ENCODE results near the gene GULP1.

GULP1 gene

DNA sequence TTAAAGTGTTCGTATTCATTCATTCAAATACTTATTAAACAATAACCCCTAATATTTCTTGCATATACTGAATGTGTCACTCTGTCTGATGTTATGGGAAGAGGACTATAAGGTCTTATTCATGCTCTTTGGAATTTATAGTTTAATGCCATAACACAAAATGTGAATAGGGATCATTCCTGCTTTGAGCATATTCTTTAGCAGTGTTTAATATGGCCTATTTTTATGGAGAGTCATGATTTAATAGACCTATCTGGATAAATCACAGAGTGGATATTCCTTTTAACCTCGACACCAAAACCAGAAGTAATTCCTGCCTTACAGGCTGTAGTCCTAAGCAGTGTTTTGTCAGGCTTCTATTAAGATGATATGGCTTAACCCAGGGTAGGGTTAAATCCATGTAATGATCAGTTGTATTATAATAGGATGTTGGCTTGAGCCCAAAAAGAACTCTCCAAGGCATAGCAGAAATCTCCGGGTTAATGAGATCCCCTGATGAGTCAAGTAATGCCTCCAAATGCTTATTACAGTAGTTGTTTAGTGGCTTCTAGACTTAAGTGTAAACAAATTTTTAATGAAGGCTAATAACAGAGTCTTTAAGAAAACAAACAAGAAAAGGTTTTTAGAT lies 54.3 kb downstream of the GULP1 start:
- TF ChIP-seq, protein P1, sequence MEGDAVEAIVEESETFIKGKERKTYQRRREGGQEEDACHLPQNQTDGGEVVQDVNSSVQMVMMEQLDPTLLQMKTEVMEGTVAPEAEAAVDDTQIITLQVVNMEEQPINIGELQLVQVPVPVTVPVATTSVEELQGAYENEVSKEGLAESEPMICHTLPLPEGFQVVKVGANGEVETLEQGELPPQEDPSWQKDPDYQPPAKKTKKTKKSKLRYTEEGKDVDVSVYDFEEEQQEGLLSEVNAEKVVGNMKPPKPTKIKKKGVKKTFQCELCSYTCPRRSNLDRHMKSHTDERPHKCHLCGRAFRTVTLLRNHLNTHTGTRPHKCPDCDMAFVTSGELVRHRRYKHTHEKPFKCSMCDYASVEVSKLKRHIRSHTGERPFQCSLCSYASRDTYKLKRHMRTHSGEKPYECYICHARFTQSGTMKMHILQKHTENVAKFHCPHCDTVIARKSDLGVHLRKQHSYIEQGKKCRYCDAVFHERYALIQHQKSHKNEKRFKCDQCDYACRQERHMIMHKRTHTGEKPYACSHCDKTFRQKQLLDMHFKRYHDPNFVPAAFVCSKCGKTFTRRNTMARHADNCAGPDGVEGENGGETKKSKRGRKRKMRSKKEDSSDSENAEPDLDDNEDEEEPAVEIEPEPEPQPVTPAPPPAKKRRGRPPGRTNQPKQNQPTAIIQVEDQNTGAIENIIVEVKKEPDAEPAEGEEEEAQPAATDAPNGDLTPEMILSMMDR (IDR thresholded peaks at IDR 0.05): no peak
- no peak overlapping the region for H3K4me3 ChIP-seq
- DNase-seq (ENCODE audit: low spot score): no peak
- no peak overlapping the region for H3K27ac ChIP-seq

DNA sequence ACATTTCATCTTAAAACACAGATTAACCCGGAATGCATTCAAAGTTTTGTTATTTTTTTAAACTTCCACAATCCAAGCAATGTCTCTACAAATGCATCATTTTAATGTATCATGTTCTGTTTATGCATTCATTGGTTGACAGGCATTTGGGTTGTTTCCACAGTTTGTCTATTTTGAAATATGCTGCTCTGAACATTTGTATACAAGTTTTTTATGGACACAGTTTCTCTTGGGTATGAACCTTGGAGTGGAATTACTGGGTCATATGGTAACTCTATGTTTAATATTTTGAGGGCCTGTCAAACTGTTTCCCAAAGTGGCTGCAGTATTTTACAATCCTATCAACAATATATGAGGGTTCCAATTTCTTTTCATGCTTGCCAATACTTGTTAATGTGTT lies 57.3 kb downstream of the GULP1 start:
- no peak for DNase-seq (ENCODE audit: low spot score)
- Histone ChIP-seq H3K27ac (no peak overlapping the region), H3K4me3 (no peak overlapping the region)
- TF ChIP-seq, protein P1 (IDR thresholded peaks at IDR 0.05): no peak

DNA sequence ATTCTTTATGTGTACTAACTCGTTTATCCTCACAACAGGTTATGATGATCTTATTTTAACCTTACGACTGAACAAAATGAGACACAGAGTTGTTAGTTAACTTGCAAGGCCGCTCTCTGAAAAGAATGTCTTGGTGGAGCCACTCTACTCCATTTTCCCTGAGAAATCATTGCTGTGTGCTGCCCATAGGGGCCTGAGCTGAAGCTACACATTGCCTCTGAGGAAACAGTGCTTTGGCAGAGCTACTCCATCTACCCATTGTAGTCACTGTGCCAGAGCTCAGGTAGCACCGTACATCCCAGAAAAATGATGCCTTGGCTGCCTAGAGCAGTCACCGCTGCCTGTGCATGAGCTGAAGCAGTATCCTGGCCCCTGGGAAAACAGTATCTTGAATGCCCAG lies 61.6 kb downstream of the GULP1 start:
- DNase-seq (ENCODE audit: low spot score): no peak
- Histone ChIP-seq H3K4me3 (no peak overlapping the region), H3K27ac (no peak overlapping the region)
- TF ChIP-seq, protein P1 (IDR thresholded peaks at IDR 0.05): no peak

DNA sequence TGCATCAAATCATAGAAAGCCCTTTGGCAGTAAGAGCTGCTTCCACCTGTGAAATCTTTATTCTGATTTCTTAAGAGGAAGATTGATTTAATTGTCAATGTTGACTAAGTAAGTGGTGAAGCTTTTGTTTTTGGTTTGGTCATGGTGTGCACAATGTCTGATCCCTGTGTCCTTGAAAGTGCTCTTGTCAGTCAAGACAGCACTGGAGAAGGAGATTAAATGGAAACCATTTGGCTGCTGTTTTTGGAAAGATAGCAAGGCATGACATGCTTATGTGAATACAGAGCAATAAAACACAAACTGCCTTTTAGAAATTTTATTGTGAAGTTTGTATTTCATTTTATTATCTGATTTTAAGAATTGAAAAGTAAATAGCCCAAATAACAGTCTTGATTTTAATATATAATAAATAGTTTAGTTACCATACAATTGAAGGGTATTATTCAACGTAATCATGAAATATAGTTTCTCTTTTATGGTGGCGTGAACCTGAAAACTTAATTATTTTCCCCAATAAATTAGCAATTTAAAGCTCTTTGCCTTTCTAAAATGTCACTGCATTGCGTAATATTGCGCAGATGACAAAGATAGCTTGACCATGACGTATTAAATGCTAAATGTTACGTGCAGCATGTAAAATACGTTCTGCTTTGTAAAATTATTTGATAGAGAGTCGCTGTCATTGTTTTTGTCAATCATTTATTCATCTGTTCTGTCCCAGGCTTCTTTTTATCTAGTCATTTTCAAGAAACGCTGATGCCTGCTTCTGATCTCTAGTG lies 69.0 kb downstream of the GULP1 start:
- Histone ChIP-seq H3K27ac (no peak overlapping the region), H3K4me3 (no peak overlapping the region)
- no peak for DNase-seq (ENCODE audit: low spot score)
- TF ChIP-seq, protein P1 (IDR thresholded peaks at IDR 0.05): no peak

DNA sequence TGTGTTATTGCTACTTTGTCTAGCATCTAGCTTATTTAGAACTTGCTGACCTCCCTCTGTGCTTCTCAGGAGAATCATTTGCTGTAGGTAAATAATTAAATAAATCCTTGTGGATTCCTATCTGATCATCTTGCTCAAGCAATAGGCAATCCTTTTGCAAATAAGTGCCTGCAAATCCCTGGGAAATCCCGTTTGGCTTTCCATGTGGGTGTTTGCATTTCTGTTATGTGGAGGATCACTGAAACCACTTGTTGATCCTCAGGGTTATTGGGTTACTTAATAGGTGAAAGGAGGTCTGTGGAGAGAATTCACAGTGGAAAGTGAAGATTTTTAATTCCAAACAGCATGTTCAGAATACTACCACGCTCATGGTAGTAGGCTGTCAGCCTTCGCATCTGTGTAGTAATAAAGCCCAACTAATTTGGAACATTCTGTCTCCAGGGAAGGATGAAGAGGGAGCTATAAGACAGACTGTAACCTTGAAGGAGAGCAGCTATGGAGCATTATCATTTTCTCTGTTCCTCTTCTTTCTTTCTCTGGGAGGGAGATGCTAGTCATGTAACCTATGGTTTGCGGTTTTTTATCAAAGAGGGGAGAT lies 72.5 kb downstream of the GULP1 start:
- DNase-seq (ENCODE audit: low spot score): no peak
- no peak overlapping the region for H3K27ac ChIP-seq
- no peak overlapping the region for H3K4me3 ChIP-seq
- TF ChIP-seq, protein P1 (IDR thresholded peaks at IDR 0.05): no peak

DNA sequence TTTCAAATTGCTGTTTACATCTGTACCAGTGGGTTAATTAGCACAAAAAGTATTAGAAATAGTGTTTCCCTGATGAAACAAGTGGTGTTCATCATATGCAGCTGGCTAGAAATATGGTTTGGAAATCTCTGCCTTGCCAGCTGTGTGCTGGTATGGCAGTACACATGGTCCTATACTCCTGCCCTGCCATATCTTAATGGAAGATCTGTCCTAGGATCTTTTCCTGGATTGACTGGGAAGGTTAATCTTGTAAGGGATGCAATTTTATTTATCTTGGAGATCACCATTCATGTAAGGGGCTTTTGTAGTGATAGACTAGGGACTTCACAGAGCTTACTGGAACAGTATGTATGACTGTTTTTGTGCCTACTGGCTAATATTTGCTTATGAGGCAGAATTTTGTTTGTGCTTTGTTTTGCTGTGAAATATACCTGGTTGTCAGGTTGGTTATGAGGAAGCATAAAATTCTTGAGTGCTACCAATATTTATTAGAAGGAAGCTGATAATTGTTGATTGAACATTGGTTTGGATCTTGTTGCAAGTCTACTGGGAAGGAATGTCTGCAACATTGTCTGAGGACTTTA lies 73.5 kb downstream of the GULP1 start:
- no peak overlapping the region for H3K27ac ChIP-seq
- no peak for DNase-seq (ENCODE audit: low spot score)
- H3K4me3 ChIP-seq: no peak overlapping the region
- TF ChIP-seq, protein P1 (IDR thresholded peaks at IDR 0.05): no peak

All from coronary artery (tissue), 2 donors.